ENCODE measurements around the gene KLK1.

DNA sequence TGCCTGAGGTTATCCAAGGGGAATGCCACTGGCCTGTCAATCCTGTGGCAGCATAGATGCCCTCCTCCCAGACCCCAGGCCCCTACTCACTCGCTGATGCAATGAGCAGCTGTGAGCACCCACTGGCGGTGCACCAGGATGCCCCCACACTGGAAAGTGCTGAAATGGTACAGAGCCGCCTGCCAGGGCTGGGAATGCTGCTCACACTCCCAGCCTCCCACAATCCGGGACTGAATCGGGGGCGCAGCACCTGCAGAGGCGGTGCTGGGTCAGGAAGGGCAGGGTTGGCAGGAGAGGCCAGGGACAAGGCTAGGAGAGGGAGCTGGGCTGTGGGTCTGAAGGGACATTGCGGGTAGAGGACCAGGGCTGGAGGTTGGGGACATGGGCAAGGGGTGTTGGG is 2.0 kb downstream of the KLK1 start:
- TF ChIP-seq, protein P1, sequence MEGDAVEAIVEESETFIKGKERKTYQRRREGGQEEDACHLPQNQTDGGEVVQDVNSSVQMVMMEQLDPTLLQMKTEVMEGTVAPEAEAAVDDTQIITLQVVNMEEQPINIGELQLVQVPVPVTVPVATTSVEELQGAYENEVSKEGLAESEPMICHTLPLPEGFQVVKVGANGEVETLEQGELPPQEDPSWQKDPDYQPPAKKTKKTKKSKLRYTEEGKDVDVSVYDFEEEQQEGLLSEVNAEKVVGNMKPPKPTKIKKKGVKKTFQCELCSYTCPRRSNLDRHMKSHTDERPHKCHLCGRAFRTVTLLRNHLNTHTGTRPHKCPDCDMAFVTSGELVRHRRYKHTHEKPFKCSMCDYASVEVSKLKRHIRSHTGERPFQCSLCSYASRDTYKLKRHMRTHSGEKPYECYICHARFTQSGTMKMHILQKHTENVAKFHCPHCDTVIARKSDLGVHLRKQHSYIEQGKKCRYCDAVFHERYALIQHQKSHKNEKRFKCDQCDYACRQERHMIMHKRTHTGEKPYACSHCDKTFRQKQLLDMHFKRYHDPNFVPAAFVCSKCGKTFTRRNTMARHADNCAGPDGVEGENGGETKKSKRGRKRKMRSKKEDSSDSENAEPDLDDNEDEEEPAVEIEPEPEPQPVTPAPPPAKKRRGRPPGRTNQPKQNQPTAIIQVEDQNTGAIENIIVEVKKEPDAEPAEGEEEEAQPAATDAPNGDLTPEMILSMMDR (conservative IDR thresholded peaks at IDR 0.05; ENCODE audit: low read depth, low read length), result no peak
- TF ChIP-seq EZH2 (IDR thresholded peaks at IDR 0.05; ENCODE audit: borderline replicate concordance, low read depth, low read length, poor library complexity, severe bottlenecking), result no peak
